ENCODE data around the gene ZNRF3.

GRCh38 chr22:29072193-29072978 lies 189.0 kb downstream of the ZNRF3 start:
- TF ChIP-seq TAF1 (IDR thresholded peaks at IDR 0.05; ENCODE audit: borderline replicate concordance, insufficient read depth, low read length) (no peak), SIN3A (IDR thresholded peaks at IDR 0.05; ENCODE audit: borderline replicate concordance, insufficient read depth, low read length) (no peak), POLR2AphosphoS5 (IDR thresholded peaks at IDR 0.05; ENCODE audit: low read depth, low read length) (no peak)

Measured in PFSK-1 (cell line).